HG03378 (cell line): ENCODE data around the gene BICRA.

Experiments used
- ATAC-seq: cut with Tn5 transposase; IDR thresholded peaks from one replicate; pipeline ENCODE4 v1.9.1; 2021; ENCODE audit warnings: mild to moderate bottlenecking, moderate library complexity; ENCODE audit not compliant: unreplicated experiment

Gene BICRA

DNA sequence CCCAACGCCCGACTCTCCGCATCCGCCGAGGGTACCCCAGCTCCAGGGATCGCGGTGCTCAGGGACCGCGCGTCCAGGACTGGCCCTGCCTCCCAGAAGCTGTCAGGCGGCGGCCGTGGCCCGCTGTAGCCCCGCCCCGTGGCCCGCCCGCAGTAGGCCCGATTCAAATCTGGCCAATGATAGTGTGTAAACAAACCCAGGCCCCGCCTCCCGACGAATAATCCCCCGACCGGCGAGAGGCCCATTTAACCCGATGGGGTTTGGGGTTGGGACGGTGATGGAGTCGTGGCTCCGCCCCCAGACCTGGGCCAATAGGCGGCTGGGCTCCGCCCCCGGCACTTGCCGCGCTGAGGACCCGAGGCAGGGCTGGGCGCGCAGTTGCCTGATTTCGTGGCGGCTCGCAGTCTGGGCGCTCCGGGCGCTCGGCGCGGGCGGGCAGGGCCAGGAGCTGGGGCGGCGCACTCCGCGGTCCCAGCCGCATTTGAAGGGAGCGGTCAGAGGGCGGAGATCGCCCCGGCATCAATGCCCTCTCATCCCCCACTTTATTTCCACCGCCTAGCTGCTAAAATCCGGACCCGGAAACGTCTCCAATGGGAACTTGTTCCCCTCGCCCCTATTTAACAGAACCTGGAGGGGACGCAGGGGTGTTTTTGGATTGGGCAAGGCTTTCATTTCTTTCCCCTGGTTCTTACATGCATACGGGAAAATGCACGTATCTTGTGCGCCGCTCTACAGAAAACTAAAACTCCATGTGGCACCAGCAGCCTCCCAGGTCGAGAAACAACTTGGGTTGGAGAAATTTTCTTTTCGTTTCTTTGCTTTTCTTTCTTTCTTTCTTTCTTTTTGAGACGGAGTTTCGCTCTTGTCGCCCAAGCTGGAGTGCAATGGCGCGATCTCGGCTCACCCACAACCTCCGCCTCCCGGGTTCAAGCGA is 8.4 kb upstream of the BICRA start:
- ATAC-seq = peak; percentile 85

DNA sequence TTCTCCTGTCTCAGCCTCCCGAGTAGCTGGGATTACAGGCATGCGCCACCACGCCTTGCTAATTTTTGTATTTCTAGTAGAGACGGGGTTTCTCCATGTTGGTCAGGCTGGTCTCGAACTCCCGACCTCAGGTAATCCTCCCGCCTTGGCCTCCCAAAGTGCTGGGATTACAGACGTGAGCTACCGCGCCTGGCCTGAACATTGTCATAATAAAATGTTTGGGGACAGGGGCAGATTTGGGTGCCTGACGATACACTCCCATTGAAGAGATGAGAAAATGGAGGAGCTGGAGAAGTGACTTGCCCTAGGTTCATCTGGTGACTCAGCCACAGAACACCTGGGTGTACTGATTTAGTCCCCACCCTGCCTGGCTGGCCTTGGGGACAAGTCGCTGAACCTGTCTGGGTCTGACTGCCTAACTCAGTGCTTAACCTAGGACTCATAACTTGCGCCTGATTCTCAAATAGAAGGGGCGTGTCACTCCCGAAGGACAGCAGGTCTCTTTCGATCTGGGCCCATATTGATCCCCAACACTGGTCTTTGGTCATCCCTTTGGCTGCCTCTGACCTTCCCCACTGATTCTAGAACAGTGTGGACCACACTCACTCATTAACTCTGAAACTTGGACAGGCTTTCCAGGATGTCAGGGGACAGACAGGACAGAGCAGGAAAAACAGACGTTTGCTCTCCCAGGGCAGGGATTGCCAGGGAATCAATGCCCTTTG is 7.6 kb upstream of the BICRA start:
- ATAC-seq = no peak

DNA sequence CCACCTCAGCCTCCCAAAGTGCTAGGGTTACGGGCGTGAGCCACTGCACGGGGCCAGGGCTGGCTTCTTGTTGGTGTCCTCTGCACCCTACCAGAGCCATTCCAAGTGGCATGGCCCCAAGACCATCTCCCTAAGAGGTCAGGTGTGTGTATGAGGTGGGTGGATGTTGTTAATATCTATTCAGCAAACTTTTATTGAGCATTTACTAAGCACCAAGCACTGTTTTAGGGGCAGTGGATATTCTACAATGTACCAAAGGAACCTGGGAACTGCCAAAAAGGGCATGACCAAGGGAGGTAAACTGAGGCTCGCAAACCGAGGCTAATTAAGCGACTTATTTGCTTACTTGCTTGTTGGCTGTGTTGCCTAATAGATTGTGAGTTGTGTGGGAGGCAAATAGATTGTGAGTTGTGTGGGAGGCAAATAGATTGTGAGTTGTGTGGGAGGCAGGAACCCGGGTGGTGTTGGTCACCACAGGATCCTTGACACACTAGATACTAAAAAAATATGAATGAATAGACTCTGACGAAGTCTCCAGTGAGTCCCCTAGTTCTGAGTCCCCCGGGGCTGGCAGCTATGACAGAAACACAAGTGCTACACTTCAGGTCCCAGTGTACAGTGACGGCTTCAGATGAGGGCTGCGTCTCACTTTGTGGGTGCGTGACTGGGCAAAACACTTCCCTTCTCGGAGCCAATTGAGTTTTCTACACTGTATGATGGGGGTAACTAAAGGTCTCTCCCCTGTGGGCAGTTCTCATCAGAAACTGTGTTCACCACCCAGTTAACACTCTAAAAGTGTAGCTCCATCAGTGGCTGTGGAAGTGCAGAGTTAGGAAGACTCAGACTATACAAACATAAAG is 5.0 kb upstream of the BICRA start:
- ATAC-seq = no peak

DNA sequence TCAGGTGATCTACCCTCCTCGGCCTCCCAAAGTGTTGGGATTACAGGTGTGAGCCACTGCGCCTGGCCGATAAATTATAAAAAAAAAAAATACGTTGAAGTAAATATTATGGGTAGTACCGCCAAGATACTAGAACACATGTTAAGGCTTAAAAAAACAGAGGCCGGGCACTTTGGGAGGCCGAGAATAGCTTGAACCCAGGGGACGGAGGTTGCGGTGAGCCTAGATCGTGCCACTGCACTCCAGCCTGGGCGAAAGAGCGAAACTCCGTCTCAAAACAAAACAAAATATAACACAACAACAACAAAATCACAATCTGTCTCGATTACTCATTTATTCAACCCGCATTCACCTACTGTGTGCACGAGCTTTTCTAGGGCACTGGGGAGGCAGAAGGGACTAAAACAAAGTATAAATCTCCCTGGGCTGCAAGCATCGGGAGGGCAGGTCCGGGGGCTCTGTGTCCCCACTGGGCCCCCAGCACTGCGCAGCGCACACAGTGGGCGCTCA is 1.3 kb upstream of the BICRA start:
- no peak for ATAC-seq

DNA sequence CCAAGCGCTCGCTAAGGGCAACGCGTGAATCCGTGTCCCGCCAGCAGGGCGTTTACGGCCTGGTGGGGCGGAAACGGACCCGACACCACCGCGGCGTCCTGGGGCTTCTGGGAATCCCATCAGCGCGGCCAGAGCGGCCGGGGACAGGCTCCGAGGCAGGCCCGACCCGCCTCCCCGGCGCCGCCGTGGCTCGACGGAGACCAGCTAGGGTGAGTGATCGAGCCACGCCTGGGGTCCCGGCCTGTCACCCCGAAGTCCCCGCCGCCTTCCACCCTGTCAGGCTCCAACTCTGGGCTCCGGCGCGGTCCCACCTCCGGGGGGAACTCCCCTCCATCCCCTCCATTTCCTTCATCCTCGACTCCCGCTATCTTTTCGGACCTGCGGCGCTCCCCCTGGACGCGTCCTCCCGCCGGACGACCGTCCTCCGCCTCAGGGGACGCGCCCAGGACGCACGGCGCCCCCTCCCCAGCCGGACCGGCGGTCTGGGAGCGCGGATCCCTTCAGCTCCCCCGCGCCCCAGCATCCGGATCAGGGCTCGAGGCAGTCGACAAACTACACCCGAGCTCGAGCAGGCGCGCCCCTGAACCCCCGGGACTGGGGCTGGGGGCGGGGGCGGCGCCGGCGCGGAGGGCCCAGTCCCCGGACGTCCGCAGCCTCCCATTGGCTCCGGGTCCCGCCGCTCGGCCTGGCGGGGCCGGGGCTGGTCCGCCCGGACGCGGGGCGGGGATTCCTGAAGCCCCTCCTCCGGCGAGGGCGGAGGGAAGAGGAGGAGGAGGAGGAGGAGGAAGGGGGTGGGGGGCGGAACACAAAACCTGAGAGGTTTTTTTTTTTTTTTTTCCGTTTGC is 638 bp upstream of the BICRA start:
- ATAC-seq = peak; percentile 42

DNA sequence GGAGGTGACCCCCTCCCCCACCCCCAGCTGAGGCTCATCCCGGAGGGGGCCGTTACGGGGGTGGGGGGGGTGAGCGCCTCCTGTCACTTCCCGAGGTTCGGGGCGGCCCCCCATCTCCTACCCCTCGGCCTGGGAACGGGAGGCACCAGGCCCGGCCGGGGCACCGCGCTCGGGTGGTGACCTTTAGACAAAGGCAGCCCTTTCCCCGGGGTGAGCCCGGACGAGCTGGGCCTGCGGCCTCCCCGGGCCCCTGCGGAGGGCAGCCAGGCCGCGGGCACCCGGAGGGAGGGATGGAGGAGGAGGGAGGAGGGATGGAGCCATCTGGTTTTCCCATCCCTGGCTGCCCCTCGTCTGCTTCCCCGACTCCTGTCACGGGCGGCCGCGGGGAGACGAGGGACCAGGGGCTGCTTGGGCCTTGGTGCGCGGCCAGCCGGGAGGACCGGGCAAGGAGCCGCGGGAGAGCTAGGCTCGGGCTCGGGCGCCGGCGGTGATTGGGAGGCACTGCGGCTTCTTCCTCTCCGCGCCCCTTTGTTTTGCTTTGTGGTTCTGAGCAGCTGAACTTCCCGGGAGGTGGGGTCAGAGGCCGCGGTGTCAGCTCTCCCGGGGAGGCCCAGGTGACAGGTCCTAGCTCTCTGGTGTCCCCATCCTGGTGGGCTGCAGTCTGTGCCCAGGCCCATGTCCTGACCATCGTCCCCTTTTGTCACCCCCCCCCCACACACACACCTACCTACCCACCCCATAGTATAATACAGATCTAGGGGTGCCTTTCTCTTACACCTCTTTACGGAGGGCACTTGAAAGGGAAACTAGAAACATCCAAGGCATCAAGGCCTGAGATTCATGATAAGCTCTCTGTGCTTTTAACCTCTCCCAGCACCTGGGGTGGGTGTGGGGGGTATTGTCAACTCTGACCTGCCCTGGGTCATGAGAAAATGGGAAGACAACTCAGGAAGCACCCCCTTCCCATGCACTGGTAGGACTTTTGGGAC is 1.3 kb downstream of the BICRA start:
- ATAC-seq = no peak

DNA sequence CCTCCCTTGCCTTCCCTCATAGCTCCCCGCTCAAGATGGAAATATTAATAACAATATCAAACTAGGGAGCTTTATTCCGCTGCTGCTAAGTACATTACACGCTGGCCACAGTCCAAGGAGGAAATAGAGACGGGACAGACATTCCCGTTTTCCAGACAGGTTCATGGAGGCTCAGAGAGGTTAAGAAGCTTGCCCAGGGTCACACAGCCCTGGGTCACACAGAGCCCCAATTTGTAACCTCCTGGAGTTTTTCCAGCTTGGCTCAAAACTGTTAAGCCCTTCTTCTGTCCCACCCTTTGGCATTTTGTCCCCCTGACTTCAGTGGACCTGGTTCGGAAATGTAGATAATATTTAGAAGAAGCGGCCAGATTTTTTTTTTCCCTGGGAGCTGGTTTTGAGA is 2.0 kb downstream of the BICRA start:
- no peak for ATAC-seq

DNA sequence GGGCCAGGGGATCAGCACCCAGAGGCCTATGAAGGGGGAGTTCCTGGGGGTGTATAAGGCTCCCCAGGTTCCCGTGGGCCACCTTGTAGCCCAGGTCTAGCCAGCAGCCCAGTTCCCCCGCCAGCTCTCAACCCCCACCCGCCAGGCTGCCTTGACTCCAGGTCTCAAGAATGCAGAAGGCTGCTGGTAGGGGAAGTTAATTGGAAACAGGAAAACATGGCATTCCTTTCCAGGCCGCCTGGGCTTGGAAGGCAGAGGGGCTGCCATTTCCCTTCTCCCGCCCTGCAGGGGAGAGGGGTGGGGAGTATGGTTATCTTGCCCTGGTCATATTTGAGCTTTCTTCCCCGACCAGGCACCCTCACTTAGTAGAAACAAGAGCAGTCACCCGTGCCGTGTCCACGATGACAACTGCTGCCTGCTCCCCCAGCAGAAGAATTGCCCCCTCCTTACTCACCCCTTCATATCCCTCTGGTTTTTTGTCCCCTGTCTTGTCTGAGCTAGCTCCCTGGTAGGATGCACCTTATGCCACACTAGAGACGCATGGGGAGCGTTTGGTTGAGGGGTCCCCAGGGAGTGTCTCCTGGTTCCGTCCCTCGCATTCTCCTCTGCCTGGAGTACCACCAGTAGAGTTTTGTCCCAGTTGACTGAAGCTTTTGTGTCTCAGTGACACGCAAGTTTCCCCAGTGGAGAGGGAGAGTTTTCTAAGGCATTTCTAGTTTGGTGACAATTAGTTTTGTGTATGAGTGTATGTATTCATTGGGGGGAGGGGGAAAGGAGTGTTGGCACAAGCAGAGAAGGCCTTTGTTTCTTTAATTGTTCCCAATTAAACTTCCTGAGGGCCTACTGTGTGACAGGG is 4.5 kb downstream of the BICRA start:
- ATAC-seq = no peak

DNA sequence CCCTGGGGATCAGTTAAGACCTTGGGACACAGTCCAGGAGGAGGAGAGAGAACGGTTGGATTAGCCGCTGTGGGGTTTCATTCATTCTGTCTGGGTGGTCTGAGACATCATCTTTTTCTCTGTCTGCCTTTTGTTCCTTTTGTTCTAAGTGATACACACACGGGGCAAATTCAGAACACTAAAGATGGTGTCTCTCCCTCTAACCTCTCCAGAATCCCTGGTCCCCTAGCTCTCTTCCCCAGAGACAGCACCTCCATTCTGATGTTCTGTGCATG is 5.0 kb downstream of the BICRA start:
- no peak for ATAC-seq

DNA sequence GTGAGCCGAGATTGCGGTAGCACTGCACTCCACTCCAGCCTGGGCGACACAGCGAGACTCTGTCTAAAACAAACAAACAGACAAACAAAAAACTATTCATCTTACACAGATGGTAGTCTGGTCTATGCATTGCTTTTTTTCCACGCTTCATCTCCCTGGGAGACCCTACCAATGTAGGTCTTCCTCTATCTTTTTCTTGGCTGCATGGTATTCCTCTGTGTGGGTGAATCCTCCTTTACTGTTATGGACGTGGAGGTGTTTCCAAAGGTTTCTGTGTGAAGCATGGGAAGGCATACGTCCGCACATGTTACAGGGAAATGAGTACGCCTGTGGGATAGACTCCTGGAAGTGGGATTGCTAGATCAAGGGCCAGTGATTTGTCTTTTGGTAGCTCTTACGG is 5.6 kb downstream of the BICRA start:
- ATAC-seq = no peak

DNA sequence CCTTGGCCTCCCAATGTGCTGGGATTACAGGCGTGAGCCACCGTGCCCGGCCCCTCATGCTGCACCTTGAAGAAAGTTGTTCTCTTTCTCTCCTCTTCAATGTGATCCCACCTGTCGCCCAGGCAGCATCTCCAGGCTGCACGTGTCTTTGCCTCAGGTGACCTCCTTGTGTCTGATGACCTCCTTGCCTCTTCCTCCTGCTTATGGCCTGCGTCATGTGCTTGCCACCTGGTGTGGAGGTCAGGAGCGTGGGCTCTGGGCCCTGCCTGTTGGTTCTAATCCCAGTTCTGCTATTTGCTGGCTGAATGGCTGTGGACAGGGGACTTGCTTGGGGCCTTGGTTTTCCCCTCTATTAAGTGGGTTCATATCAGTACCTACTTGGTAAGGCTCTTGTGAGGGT is 6.3 kb downstream of the BICRA start:
- no peak for ATAC-seq

DNA sequence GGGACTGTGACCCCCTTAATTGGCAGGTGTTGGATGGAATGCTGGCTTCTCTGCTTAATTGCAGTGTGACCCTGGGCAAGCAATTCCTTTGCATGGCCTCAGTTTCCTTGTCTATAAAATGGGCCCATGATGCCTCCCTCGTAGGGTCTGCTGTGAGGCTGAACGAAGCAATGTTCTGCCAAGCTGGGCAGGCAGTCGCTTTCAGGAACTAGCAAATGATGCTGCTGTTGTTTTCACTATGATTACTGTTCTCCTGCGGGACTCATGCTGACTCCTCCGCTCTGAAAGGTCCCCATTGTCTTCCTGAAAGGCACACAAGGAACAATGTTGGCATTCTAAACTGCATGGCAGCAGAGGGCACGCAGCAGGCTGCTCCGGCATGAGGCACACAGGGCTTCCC is 6.8 kb downstream of the BICRA start:
- no peak for ATAC-seq

DNA sequence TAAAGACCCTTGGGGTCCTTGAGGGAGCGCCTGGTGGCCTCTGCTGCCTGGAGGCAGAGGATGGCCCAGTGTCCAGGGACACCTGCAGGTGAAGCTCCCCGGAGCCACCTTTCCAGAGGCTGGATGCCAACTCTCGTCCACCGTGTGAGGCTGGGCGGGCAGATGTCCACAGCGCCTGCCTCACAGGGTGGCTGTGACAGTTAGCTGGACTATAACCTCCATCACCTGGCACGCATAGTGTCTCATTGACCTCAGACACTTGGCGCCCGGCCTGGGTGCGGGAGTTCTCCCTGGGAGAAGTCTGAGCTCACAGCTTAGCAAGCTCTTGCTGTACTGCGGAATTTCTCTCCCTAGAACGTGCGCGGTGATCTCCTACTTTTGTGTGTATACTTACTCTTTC is 9.8 kb downstream of the BICRA start:
- ATAC-seq = no peak

DNA sequence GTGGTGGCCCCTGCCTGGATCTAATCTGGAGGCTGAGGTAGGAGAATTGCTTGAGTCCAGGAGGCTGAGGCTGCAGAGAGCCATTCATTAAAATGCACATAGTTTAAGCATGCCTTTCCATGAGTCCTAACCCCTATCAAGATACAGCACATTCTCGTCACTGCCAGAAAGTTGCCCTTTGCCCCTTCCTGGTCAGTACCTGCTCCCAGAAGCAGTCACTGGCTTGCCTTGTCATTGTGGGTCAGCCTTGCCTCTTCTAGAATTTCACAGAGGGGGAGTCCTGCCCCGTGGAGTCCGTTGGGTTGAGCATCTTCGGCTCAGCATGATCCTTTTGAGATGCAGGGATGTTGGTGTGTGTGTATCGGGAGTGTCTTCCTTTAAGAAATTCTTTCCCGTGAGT is 10.8 kb downstream of the BICRA start:
- no peak for ATAC-seq

DNA sequence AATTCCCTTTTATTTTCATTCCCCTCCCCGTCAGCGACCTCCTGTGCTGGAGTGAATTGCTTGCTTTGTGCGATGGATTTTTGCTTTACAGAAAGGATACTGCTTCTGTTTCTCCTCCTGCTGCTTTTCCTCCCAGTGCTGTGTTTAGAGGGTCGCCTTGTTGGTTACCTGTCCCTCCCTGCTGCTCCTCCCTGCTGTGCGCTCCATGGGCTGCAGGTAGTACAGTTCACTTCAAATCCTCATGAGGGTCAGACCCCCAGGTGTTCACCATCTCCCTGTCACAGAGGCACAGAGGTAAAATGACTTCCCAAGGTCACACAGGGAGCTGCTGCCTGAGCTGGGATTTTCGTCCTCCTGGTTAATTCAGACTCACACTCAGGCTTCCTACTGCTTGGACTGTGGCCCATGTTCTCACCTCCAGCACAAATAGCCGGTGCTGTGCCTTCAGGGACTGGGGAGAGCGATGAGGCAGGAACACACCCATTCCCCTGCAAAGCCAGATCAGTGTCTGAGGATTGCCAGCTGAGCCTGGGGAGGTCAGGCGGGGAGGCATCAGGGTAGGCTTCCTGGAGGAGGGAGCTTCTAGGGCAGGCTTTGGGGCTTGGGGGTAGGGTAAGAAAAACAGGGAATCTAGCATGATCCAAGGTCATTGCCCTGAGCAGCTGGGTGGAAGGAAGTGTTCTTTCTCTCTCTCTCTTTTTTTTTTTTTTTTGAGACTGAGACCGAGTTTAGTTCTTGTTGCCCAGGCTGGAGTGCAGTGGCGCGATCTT is 14.4 kb downstream of the BICRA start:
- ATAC-seq = no peak

DNA sequence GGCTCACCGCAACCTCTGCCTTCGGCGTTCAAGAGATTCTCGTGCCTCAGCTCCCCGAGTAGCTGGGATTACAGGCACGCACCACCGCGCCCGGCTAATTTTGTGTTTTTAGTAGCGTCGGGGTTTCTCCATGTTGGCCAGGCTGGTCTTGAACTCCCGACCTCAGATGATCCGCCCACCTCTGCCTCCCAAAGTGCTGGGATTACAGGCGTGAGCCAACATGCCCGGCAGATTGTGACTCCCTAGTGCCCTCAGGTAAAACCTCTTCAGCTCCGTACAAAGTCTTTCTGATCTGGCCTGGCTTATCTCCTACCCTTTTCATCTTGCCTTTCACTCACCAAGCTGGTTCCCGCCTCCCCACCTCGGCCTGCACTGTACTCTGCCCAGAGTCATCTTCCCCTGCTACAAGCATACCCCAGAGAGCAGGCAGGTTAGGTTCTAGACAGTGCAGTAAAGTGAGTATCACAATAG is 15.0 kb downstream of the BICRA start:
- ATAC-seq = no peak

DNA sequence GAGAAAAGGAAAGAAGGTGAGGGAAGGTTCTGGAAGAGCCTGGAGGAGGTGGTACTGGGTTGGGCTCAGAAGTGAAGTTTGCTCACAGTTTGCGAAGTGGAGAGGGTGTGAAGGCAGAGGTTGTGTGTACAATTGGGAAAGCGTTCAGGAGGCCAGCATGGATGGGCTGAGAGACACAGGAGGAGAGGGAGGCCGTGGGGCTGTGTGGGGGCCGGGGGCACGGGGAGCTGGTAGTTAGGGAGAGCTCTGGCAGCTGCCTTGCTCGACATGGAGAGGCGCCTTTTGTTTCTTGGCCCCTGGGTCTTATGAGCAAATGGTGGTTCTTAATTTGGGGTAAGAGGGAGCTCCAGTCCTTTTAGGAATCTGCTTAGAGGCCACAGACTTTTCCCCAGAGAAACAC is 16.7 kb downstream of the BICRA start:
- ATAC-seq = no peak
